OCI-LY7 (cell line): ENCODE data around the gene CARMIL1. TPM values are rescaled to one million over a fixed set of nuclear protein-coding genes. Genes with fewer than 3 reads are reported as not detected.

Experiments used
- BruUV-seq: library from RNA; stranded (reverse); fragments of 400-500 nt; replicated peaks from 2 replicates; lab custom pipeline; 2021; lab: Mats Ljungman, UMichigan
- CTCF ChIA-PET: fragments of 300-600 bp; sonication (Branson Sonifier 250); formaldehyde crosslinking; loops from one replicate; lab custom pipeline; 2022; ENCODE audit warnings: antibody characterized with exemption; ENCODE audit not compliant: unreplicated experiment; lab: Charles Lee
- POLR2A ChIA-PET: fragments of 300-600 bp; sonication (Branson Sonifier 250); formaldehyde crosslinking; loops from one replicate; lab custom pipeline; 2022; ENCODE audit warnings: antibody characterized with exemption; lab: Charles Lee
- DNase-seq: peaks from one replicate; pipeline ENCODE4 v3.0.0-alpha.2; 2015; ENCODE audit warnings: low spot score
- H2AFZ ChIP-seq: fragments of 200-600 bp; sonication (generic), shearing (Covaris generic); 2 replicates; pipeline ENCODE4 v1.6.1; 2014; ENCODE audit warnings: mild to moderate bottlenecking, antibody characterized with exemption, low read length, moderate library complexity
- H3K27ac ChIP-seq: fragments of 200-600 bp; sonication (generic); 2 replicates; pipeline ENCODE4 v1.5.1; 2014; ENCODE audit warnings: mixed run types, low read depth, mild to moderate bottlenecking, moderate library complexity, low read length, inconsistent platforms; ENCODE audit not compliant: poor library complexity, severe bottlenecking
- H3K36me3 ChIP-seq: fragments of 200-600 bp; sonication (generic); 2 replicates; pipeline ENCODE4 v1.6.1; 2014; ENCODE audit warnings: mild to moderate bottlenecking, antibody characterized with exemption, low read length, moderate library complexity, mixed read lengths; ENCODE audit not compliant: insufficient read depth
- H3K4me1 ChIP-seq: fragments of 200-600 bp; sonication (generic); 2 replicates; pipeline ENCODE4 v1.5.1; 2014; ENCODE audit warnings: mild to moderate bottlenecking, low read length; ENCODE audit not compliant: insufficient read depth, poor library complexity, severe bottlenecking
- H3K4me2 ChIP-seq: fragments of 200-600 bp; sonication (generic); 2 replicates; pipeline ENCODE4 v1.6.1; 2014; ENCODE audit warnings: mild to moderate bottlenecking, low read length
- H3K4me3 ChIP-seq: fragments of 200-600 bp; sonication (generic); 2 replicates; pipeline ENCODE4 v1.5.1; 2014; ENCODE audit warnings: mild to moderate bottlenecking, low read depth, low read length; ENCODE audit not compliant: poor library complexity, severe bottlenecking
- H3K79me2 ChIP-seq: fragments of 200-600 bp; sonication (generic); 2 replicates; pipeline ENCODE4 v1.6.1; 2016; ENCODE audit warnings: low read depth, mild to moderate bottlenecking, low read length, moderate library complexity, mixed read lengths; ENCODE audit not compliant: insufficient read depth
- H3K9me2 ChIP-seq: fragments of 200-600 bp; sonication (generic); 2 replicates; pipeline ENCODE4 v1.6.1; 2016; ENCODE audit warnings: mild to moderate bottlenecking, low read length, mixed read lengths; ENCODE audit not compliant: insufficient read depth
- H3K9me3 ChIP-seq: fragments of 200-600 bp; sonication (generic); 2 replicates; pipeline ENCODE4 v1.6.1; 2014; ENCODE audit warnings: mild to moderate bottlenecking, mixed run types, low read length, mixed read lengths
- H4K20me1 ChIP-seq: fragments of 200-600 bp; sonication (generic); 2 replicates; pipeline ENCODE4 v1.6.1; 2014; ENCODE audit warnings: mild to moderate bottlenecking, antibody characterized with exemption, low read length, moderate library complexity, mixed read lengths; ENCODE audit not compliant: insufficient read depth
- EZH2phosphoT487 ChIP-seq: fragments of 200-600 bp; sonication (generic); IDR thresholded peaks from 2 replicates; pipeline ENCODE4 v1.6.1; 2018; ENCODE audit warnings: low read depth, borderline replicate concordance, mild to moderate bottlenecking, mixed run types, antibody characterized with exemption, low read length, moderate library complexity, mixed read lengths
- intact Hi-C: fragments of 100-400 bp; cut with micrococcal nuclease; formaldehyde crosslinking; loops from one replicate; pipeline ENCODE4 v1.10.0; 2022; ENCODE audit not compliant: unreplicated experiment
- total RNA-seq, 2 experiments: library from RNA; depleted of rRNA in 1 of 2; stranded (reverse); fragments of >200 nt in 1 of 2; shearing (Covaris generic) in 1 of 2; gene quantifications; 2 replicates each; pipeline ENCODE4 v1.2.3, GENCODE V29; 2014 to 2022
- TF ChIP-seq, protein P1 (sequence below): fragments of 200-600 bp; sonication (generic); conservative IDR thresholded peaks from 2 replicates; pipeline ENCODE4 v1.5.1; 2014; ENCODE audit warnings: mild to moderate bottlenecking, antibody characterized with exemption, low read length, moderate library complexity, mixed read lengths

CARMIL1 gene
- total RNA-seq, 2 experiments from 2014 or later = 25.5 to 40.1 TPM

DNA sequence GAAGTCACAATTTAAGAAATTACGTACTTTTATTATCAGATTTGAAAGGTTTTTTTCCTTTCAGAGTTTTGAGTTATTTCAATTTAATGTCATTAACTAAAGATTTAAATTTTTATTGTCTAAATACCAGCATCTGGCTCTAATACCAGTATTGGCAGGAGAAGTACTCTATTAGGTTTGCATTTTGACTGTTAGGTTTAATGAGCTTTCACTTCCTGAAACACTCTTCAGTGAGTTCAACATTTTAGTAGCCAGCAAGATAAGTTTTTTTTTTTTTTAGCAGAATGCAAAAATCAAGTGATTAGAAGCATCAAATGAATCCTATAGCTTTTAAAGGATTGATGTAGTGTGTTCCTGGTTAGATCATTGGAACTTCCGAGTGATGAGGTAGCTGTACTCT, 338.8 kb downstream of the CARMIL1 start:
- no peaks in the 10 kb centered on the region for H3K9me3 ChIP-seq
- H3K79me2 ChIP-seq = no peaks in the 10 kb centered on the region
- H3K36me3 ChIP-seq = peaks cover 37% of the 10 kb centered on the region
- ChIA-PET POLR2A (interaction anchor here (0.5 to 1.1 kb wide), 6 partner anchors 10 to 1711 kb away, joined by 3 to 5 read pairs (median 4); no protein-coding TSS in a partner anchor), CTCF (no interaction called here)
- H4K20me1 ChIP-seq = no peaks in the 10 kb centered on the region
- BruUV-seq = no TSS peak
- no peak overlapping the region for H3K4me3 ChIP-seq
- H3K9me2 ChIP-seq = no peaks in the 10 kb centered on the region
- H3K27ac ChIP-seq = no peak overlapping the region
- intact Hi-C loops = no loop called here
- no peak overlapping the region for H2AFZ ChIP-seq
- H3K4me2 ChIP-seq = peak overlapping the region; percentile 10
- TF ChIP-seq EZH2phosphoT487 = no peak
- TF ChIP-seq, protein P1, sequence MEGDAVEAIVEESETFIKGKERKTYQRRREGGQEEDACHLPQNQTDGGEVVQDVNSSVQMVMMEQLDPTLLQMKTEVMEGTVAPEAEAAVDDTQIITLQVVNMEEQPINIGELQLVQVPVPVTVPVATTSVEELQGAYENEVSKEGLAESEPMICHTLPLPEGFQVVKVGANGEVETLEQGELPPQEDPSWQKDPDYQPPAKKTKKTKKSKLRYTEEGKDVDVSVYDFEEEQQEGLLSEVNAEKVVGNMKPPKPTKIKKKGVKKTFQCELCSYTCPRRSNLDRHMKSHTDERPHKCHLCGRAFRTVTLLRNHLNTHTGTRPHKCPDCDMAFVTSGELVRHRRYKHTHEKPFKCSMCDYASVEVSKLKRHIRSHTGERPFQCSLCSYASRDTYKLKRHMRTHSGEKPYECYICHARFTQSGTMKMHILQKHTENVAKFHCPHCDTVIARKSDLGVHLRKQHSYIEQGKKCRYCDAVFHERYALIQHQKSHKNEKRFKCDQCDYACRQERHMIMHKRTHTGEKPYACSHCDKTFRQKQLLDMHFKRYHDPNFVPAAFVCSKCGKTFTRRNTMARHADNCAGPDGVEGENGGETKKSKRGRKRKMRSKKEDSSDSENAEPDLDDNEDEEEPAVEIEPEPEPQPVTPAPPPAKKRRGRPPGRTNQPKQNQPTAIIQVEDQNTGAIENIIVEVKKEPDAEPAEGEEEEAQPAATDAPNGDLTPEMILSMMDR = no peak
- DNase-seq = peak; percentile 46
- H3K4me1 ChIP-seq = peaks cover 12% of the 10 kb centered on the region

DNA sequence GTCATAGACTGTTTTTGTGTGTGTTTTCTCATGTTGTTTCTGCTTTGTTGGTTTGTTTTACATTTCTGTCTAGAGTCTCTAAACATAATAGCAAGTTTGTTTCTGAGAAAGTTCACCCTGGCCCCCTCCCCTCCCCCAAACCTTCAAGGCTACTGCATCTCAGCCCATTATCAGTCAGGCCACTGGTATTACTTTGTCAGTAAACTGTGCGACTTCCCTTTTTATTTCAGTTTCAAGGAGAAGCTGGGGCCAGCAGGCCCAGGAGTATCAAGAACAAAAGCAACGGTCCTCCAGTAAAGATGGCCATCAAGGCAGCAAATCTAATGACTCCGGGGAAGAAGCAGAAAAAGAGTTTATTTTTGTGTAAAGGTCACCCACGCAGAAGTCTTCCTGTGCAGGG, 340.0 kb downstream of the CARMIL1 start:
- H3K79me2 ChIP-seq = no peaks in the 10 kb centered on the region
- H3K4me3 ChIP-seq = no peak overlapping the region
- intact Hi-C loops = no loop called here
- H3K27ac ChIP-seq = no peak overlapping the region
- no peaks in the 10 kb centered on the region for H4K20me1 ChIP-seq
- H3K4me1 ChIP-seq = peaks cover 12% of the 10 kb centered on the region
- no peak overlapping the region for H3K4me2 ChIP-seq
- DNase-seq = no peak
- H3K36me3 ChIP-seq = peaks cover 26% of the 10 kb centered on the region; the same call in 1 of the 2 replicates
- CTCF ChIA-PET = no interaction called here
- no peak overlapping the region for H2AFZ ChIP-seq
- no peaks in the 10 kb centered on the region for H3K9me3 ChIP-seq
- POLR2A ChIA-PET = no interaction called here
- TF ChIP-seq EZH2phosphoT487 = no peak
- TF ChIP-seq, protein P1 = no peak
- no peaks in the 10 kb centered on the region for H3K9me2 ChIP-seq
- no TSS peak for BruUV-seq

DNA sequence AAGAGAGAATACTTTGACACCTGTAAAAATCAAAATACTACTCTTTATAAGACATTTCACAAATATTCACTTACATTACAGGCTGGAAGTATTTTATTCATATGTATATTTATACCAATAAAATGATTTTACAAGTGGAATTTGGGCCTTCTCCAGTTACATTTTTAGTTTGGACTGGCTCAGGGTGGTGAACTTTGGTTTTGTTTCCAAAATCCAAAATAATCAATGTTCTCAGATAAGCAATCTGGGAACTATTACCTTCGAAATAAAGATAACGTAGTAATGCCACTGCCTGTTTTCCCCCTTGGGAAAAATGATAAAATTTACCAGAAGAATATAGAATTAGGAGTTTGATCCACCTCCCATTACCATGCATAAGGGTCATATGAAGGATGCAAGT, 341.2 kb downstream of the CARMIL1 start:
- H3K9me2 ChIP-seq = no peaks in the 10 kb centered on the region
- H4K20me1 ChIP-seq = no peaks in the 10 kb centered on the region
- H3K4me1 ChIP-seq = peaks cover 12% of the 10 kb centered on the region
- H3K4me3 ChIP-seq = no peak overlapping the region
- DNase-seq = no peak
- ChIA-PET POLR2A (interaction anchor here (0.9 kb wide), 1 partner anchor 109 kb away, joined by 4 read pairs; no protein-coding TSS in a partner anchor), CTCF (no interaction called here)
- no peak overlapping the region for H2AFZ ChIP-seq
- BruUV-seq = no TSS peak
- peaks cover 20% of the 10 kb centered on the region; the same call in 1 of the 2 replicates for H3K36me3 ChIP-seq
- H3K79me2 ChIP-seq = no peaks in the 10 kb centered on the region
- intact Hi-C loops = no loop called here
- no peak overlapping the region for H3K4me2 ChIP-seq
- H3K27ac ChIP-seq = no peak overlapping the region
- no peaks in the 10 kb centered on the region for H3K9me3 ChIP-seq
- TF ChIP-seq EZH2phosphoT487 = no peak
- TF ChIP-seq, protein P1 = no peak
